K562 (cell line): Measurements from ENCODE around the gene USP11. TPM values are rescaled to one million over a fixed set of nuclear protein-coding genes. Genes with fewer than 3 reads are reported as not detected.

ENCODE experiments used
- ATAC-seq: fragments of 200-7000 bp; cut with Tn5 transposase; 3 replicates; pipeline ENCODE4 v1.9.1; 2020; ENCODE audit warnings: moderate library complexity
- BruUV-seq: library from RNA; stranded (reverse); fragments of 400-500 nt; replicated peaks from 2 replicates; lab custom pipeline; 2021; lab: Mats Ljungman, UMichigan
- CTCF ChIA-PET: fragments of 300-600 bp; formaldehyde crosslinking; extraction: SDS; loops from one replicate; lab custom pipeline; 2021; ENCODE audit warnings: low intra/inter-chr PET ratio; lab: Yijun Ruan, JAX
- POLR2A ChIA-PET: fragments of 300-600, 350-650 bp; sonication (Branson Sonifier 250); formaldehyde crosslinking; extraction: SDS; loops from one replicate; lab custom pipeline; 2021; ENCODE audit warnings: antibody characterized with exemption, inconsistent platforms; lab: Yijun Ruan, JAX
- DNase-seq, 4 experiments: peaks; one replicate each; pipeline versions ENCODE4 v3.0.0 to v3.0.0-alpha.2; 2011 to 2018; ENCODE audit warnings: low spot score in 3 of 4, mixed read lengths in 3 of 4; ENCODE audit errors: extremely low read depth in 1 of 4
- FAIRE-seq: peaks from 2 replicates; lab custom pipeline; 2011; peaks lifted over from hg19 to GRCh38; lab: Jason Lieb, UNC
- H2AFZ ChIP-seq: 2 replicates; pipeline ENCODE4 v1.6.0; 2011; ENCODE audit warnings: low read depth, low read length, control low read depth, inconsistent platforms
- H3K27ac ChIP-seq: fragments of 200-600 bp; 3 replicates; pipeline ENCODE4 v1.8.0; 2011; ENCODE audit warnings: low read depth, mild to moderate bottlenecking, control low read depth, inconsistent platforms, low read length, moderate library complexity, mixed read lengths; ENCODE audit errors: extremely low read depth
- H3K27me3 ChIP-seq, 2 experiments: fragments of 300-600 bp in 1 of 2; 2 replicates in 1 of 2; 3 replicates in 1 of 2; pipeline versions ENCODE4 v1.6.0 to v1.8.0; 2011; ENCODE audit warnings: inconsistent platforms in 2 of 2, low read length in 2 of 2, mild to moderate bottlenecking in 1 of 2, mixed read lengths in 1 of 2, moderate library complexity in 1 of 2; ENCODE audit not compliant: control insufficient read depth in 2 of 2, insufficient read depth in 2 of 2
- H3K36me3 ChIP-seq: fragments of 300-600 bp; 3 replicates; pipeline ENCODE4 v1.8.0; 2011; ENCODE audit warnings: mild to moderate bottlenecking, low read length, inconsistent platforms; ENCODE audit not compliant: control insufficient read depth, insufficient read depth
- H3K4me1 ChIP-seq, 2 experiments: fragments of 200-600 bp in 1 of 2; replicated peaks in 1 of 2; 2 replicates in 1 of 2; 3 replicates in 1 of 2; pipeline versions ENCODE4 v1.5.1 to v1.8.0; 2011; ENCODE audit warnings: inconsistent platforms in 2 of 2, low read length in 2 of 2, mild to moderate bottlenecking in 1 of 2, mixed read lengths in 1 of 2, moderate library complexity in 1 of 2; ENCODE audit not compliant: control insufficient read depth in 2 of 2, insufficient read depth in 2 of 2
- H3K4me2 ChIP-seq: 2 replicates; pipeline ENCODE4 v1.6.1; 2011; ENCODE audit warnings: low read length, control low read depth, inconsistent platforms, mixed read lengths; ENCODE audit not compliant: insufficient read depth
- H3K4me3 ChIP-seq: fragments of 200-600 bp; sonication (generic), shearing (Covaris generic); 2 replicates; pipeline ENCODE4 v1.5.1; 2016; ENCODE audit warnings: control low read depth, inconsistent platforms
- H3K79me2 ChIP-seq: fragments of 200-600 bp; 3 replicates; pipeline ENCODE4 v1.8.0; 2011; ENCODE audit warnings: low read length, inconsistent platforms; ENCODE audit not compliant: control insufficient read depth, insufficient read depth
- H3K9ac ChIP-seq, 2 experiments: 2 replicates each; pipeline versions ENCODE4 v1.6.0 to v1.6.1; 2011; ENCODE audit warnings: low read depth in 2 of 2, low read length in 2 of 2, control low read depth in 1 of 2, inconsistent platforms in 1 of 2, mild to moderate bottlenecking in 1 of 2, mixed read lengths in 1 of 2; ENCODE audit not compliant: insufficient read depth in 1 of 2
- H3K9me1 ChIP-seq: one replicate; pipeline ENCODE4 v1.6.0; 2011; ENCODE audit warnings: inconsistent platforms, mild to moderate bottlenecking, low read length, moderate library complexity; ENCODE audit not compliant: control insufficient read depth, insufficient read depth
- H3K9me3 ChIP-seq: replicated peaks from 2 replicates; pipeline ENCODE4 v1.5.1; 2011; ENCODE audit warnings: low read depth, low read length, inconsistent platforms; ENCODE audit not compliant: control insufficient read depth, insufficient read depth
- H4K20me1 ChIP-seq: replicated peaks from 2 replicates; pipeline ENCODE4 v1.6.1; 2011; ENCODE audit warnings: low read length, inconsistent platforms, mixed read lengths; ENCODE audit not compliant: control insufficient read depth, insufficient read depth
- ARID1B ChIP-seq: fragments of 450-650 bp; IDR thresholded peaks from 2 replicates; pipeline ENCODE4 v1.6.1; 2016; ENCODE audit warnings: antibody characterized with exemption, mild to moderate bottlenecking, inconsistent platforms
- TBL1XR1 ChIP-seq, 2 experiments: IDR thresholded peaks; 2 replicates each; pipeline ENCODE4 v1.6.1; 2012; ENCODE audit warnings: improper control_type of control experiment in 2 of 2, low read length in 2 of 2, mild to moderate bottlenecking in 1 of 2
- ZNF280A ChIP-seq: fragments of 450-650 bp; IDR thresholded peaks from 2 replicates; pipeline ENCODE4 v1.6.1; 2018; ENCODE audit warnings: mild to moderate bottlenecking, low read depth; ENCODE audit not compliant: partially characterized antibody
- WGBS: fragments of 100-300 bp; shearing (Covaris generic); methylation state at CpG from one replicate; pipeline ENCODE4 v1.1.6; 2016; ENCODE audit warnings: low coverage, mixed read lengths; ENCODE audit not compliant: insufficient coverage; ENCODE audit errors: missing lambda C conversion rate; 5-methylcytosine and 5-hydroxymethylcytosine counted together
- in situ Hi-C: fragments of 300-500 bp; cut with MboI; formaldehyde crosslinking; loops from 4 replicates; pipeline ENCODE4 v1.15.0; 2018; ENCODE audit warnings: inconsistent platforms, mixed read lengths
- intact Hi-C: fragments of 100-400 bp; cut with micrococcal nuclease; formaldehyde crosslinking; loops from 2 replicates; pipeline ENCODE4 v1.14.2; 2022
- polyA plus RNA-seq, 8 experiments: library from polyadenylated mRNA; depleted of rRNA in 4 of 8; stranded (reverse) in 5 of 8; unstranded in 3 of 8; fragments of >200 nt; fragmentation: Nextera tagmentation in 2 of 8; fragmentation: Illumina TruSeq in 1 of 8; extraction: Ambion mirVana in 2 of 8; extraction: Trizol in 1 of 8; gene quantifications; 2 replicates each; pipeline versions ENCODE4 v1.2.1 to v1.2.3, GENCODE V29; 2011 to 2014; ENCODE audit warnings: inconsistent platforms in 1 of 8, missing spikeins in 1 of 8
- total RNA-seq, 7 experiments: library from RNA; depleted of rRNA in 6 of 7; stranded (reverse); fragments of >200 nt in 6 of 7; fragmentation: Illumina TruSeq in 2 of 7; extraction: Trizol in 2 of 7; gene quantifications; 2 replicates each; pipeline versions ENCODE4 v1.2.1 to v1.2.3, GENCODE V29; 2011 to 2021; ENCODE audit warnings: low replicate concordance in 1 of 7

Gene USP11
- total and polyA plus RNA-seq, 9 of the 15 experiments (the other 6 are each of a cell fraction or from before 2014, with no cell fraction given) = 2.5 to 29.0 (median 11.7) TPM

GRCh38 chrX:47198026-47198686, 34.7 kb upstream of the USP11 start:
- no TSS peak for BruUV-seq
- Histone ChIP-seq H3K36me3 (peaks cover 78% of the 10 kb centered on the region; the same call in 2 of the 3 replicates), H3K4me3 (no peak overlapping the region), H4K20me1 (peaks cover 17% of the 10 kb centered on the region), H3K9me3 (no peaks in the 10 kb centered on the region), H3K27me3 (no peaks in the 10 kb centered on the region), H3K9ac (no peak overlapping the region), H3K27ac (no peak overlapping the region), H3K9me1 (peaks cover 3% of the 10 kb centered on the region), H2AFZ (no peak overlapping the region), H3K4me1 (peaks cover 5 to 11% of the 10 kb centered on the region in 2 experiments; a peak in 4 of 5 replicates), H3K79me2 (peaks cover 41% of the 10 kb centered on the region), H3K4me2 (no peak overlapping the region)
- 100% methylated on average over 7 of the region's 10 CpGs for WGBS
- no peak for FAIRE-seq
- ATAC-seq = no peak
- CTCF ChIA-PET = no interaction called here
- intact Hi-C loops = loop anchor here (10.0 kb wide), 1 partner anchor 547 kb away; no protein-coding TSS in a partner anchor
- POLR2A ChIA-PET = interaction anchor here (0.7 kb wide), 1 partner anchor 15 kb away, joined by 4 read pairs; no protein-coding TSS in a partner anchor
- in situ Hi-C loops = loop anchor here (10.0 kb wide), 2 partner anchors 187 to 327 kb away; no protein-coding TSS in a partner anchor
- no peak for DNase-seq
- TF ChIP-seq ARID1B (no peak), TBL1XR1 (IDR thresholded peaks at IDR 0.05; ENCODE audit: low read length in 2 of 2) (no peak), ZNF280A (no peak)
